ENCODE results near the gene GPR150.
A peak's percentile ranks its signal among the peaks of the same experiment; 100 is the strongest.

The GPR150 gene

GRCh38 chr5:95620030-95620869 lies at the start of gene GPR150:
GPR150 (plus strand) TSS chr5:95620087; CDS start chr5:95620276, 189 bp downstream.
- DNase-seq (ENCODE audit: low spot score) = no peak

DNA sequence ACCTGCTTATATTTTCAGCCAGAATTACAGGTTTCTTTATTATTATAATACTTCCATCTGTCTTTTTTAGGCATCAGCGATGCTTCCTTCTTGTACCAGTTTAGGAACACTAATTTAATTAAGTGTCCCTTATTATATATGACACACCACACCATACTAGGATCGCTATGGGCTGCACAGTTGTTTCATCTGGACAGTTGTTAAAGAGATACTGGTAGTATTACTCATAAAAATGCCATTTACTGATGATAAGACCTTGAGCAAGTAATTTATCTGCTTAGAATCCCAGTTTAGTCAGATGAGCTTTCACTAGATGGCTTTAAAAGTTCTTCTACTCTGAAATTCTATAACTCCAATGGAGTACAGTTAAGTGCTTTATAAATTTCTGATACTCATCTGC lies 47.9 kb upstream of the GPR150 start:
- no peak for DNase-seq (ENCODE audit: low spot score)

- DNase-seq (ENCODE audit: low spot score) = no peak
Observed at GRCh38 chr5:95581576-95581975, 38.3 kb upstream of the GPR150 start.

GRCh38 chr5:95583992-95584391 lies 35.9 kb upstream of the GPR150 start:
- no peak for DNase-seq (ENCODE audit: low spot score)

DNA sequence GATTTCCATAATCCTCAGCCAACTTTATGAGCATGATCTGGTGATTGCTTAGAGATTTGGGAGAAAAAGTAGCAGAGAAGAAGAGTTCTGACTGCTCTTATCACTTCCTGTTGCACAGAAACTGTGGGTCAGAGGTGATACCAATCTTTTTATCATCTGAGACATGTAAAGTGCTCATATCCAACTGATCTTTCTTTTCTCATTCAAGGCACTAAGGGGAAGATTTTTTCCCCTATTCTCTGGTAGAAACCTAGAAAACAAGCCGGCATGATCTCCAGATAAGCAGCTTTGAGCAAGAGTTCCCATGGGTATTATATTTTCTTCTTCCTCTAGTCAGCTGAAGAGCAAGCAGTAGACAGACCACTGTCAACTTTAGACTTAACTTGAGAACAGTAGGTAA lies 29.0 kb upstream of the GPR150 start:
- no peak for DNase-seq (ENCODE audit: low spot score)

- peak; percentile 62 for DNase-seq (ENCODE audit: low spot score)
Observed at GRCh38 chr5:95591490-95591901, 28.4 kb upstream of the GPR150 start.

DNA sequence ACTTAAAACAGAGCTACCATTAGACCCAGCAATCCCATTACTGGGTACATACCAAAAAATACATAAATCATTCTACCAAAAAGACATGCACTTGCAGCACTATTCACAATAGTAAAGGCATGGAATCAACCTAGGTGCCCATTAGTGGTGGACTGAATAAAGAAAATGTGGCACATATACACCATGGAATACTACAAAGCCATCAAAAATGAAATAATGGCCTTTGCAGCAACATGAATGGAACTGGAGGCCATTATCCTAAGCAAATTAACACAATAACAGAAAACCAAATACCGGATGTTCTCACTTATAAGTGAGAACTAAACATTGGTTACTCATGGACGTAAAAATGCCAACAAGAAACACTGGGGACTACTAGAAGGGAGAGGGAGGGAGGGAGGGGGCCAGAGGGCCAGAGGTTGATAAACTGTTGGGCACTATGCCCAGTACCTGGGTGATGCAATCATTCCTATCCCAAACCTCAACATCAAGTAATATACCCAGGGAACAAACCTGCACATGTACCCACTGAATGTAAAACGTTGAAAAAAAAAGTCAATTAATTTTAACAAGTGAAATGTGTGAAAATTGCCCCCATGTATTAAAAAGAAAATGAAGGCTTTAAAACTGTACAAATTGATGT lies 24.5 kb upstream of the GPR150 start:
- DNase-seq (ENCODE audit: low spot score) = no peak

DNA sequence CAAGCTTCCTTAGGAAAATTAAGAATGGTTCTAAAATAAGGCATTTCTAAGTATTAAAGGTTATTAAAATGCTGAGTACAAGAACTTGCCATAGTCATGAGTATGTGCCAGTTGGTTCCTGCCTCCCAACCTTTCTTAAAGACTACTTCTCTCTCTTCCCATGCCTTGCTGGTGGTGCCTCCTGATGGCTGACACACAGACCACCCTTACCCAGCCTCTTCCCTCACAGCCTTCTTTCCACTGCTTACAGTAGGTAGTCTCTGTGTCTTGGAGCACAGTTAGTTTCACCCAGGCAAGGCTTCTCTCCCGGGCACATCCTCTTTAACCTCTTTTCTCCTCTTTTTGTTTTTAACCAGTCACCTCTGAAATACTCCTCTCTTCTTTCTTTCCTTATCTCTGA lies 20.6 kb upstream of the GPR150 start:
- DNase-seq (ENCODE audit: low spot score) = no peak

DNA sequence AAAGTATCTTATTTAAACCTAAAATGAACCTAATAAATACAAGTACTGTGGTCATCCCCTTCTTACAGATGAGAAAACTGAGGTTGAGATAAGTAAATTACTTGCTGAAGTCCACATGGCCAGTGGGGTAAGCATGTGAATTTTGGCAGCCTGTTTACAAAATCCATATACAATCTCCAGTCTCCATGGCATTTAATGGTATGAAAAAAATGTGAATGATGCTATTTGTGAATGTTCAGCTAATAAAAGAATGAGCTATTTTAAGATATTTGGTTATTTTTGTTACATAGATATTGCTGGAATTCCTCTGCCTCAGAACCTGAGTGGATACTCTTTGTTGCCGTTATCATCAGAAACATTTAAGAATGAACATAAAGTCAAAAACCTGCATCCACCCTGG lies 19.3 kb upstream of the GPR150 start:
- no peak for DNase-seq (ENCODE audit: low spot score)

GRCh38 chr5:95605786-95606185 lies 14.1 kb upstream of the GPR150 start:
- no peak for DNase-seq (ENCODE audit: low spot score)

DNA sequence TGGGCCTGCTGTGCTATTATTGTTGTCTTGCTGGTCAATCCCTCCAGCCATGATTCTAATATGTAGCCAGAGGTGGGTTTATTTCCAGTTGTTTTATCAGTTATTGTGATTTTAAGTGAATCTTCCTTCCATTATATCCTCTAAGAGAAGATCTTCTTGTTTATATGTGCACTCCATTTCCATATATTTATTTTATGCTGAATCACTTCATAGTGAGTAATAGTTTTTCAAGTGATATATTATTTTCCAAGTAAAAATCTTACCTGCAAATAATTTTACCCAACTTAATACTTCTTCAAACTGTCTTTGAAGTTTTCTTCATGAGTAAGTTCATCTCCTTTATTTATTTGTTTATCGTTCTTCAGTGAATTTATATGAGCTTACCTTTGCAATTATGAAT lies 13.5 kb upstream of the GPR150 start:
- no peak for DNase-seq (ENCODE audit: low spot score)

- DNase-seq (ENCODE audit: low spot score) = no peak
Observed at GRCh38 chr5:95609711-95610110, 10.2 kb upstream of the GPR150 start.

- no peak for DNase-seq (ENCODE audit: low spot score)
Observed at GRCh38 chr5:95610546-95610945, 9.3 kb upstream of the GPR150 start.

GRCh38 chr5:95611396-95611795 lies 8.5 kb upstream of the GPR150 start:
- DNase-seq (ENCODE audit: low spot score) = no peak

DNA sequence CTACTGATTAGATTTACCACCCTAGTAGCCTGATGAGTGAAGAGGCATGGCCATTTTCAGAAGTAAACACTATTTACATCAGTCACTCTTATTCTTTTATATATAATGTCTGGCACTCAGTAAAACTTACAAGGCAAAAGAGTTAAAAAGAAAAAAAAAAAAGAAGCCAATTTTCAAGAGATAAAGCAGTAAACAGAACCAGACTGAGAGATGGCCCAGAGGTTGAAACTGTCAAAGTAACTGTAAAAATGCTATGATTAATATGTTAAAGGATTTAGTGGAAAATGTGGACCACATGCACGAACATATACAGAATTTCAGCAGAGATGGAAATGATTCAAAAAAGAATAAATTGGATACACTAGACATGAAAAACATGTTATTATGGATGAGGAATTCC lies 6.4 kb upstream of the GPR150 start:
- no peak for DNase-seq (ENCODE audit: low spot score)

- DNase-seq (ENCODE audit: low spot score) = no peak
Observed at GRCh38 chr5:95615164-95615467, 4.8 kb upstream of the GPR150 start.

DNA sequence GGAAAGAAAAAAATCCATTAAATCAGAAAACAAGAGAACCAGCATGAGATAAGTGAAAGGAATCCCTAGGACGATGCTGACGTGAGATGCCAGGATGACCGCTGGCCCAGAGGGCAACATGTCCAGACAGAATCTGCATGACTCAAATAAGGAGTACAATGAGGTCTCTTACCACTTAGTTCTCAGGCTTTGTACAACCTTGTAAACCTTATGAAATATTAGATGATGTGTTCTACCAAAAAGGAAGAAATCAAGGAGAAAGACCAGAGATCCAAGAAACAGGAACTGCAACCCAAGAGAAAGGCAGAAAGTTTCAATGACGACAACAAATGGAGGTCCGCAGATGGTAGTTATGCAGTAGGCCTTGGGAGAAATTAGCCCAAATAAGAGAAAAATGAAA lies 2.8 kb upstream of the GPR150 start:
- peak; percentile 57 for DNase-seq (ENCODE audit: low spot score)

- no peak for DNase-seq (ENCODE audit: low spot score)
Observed at GRCh38 chr5:95619096-95619495, 791 bp upstream of the GPR150 start.

- DNase-seq (ENCODE audit: low spot score) = no peak
Observed at GRCh38 chr5:95619514-95620029, 315 bp upstream of the GPR150 start.

GRCh38 chr5:95620870-95621838 lies 1.3 kb downstream of the GPR150 start:
- DNase-seq (ENCODE audit: low spot score) = no peak

- DNase-seq (ENCODE audit: low spot score) = no peak
Observed at GRCh38 chr5:95621839-95622629, 2.1 kb downstream of the GPR150 start.

DNA sequence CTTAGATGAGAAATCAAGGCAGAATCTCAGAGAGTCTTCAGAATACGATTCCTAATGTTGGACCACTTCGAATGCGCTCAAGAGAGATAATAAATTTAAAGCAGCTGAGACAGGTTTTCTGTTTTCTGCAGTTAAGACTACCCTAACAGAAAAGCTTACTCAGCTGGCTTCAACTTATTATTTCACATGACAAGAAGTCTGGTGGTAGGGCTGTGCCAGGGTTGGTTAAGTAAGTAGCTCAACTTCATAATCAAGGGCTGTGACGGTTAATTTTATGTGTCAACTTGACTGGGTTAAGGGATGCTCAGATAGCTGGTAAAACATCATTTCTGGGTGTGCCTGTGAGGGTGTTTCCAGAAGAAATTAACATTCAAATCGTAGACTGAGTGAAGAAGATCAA lies 3.8 kb downstream of the GPR150 start:
- DNase-seq (ENCODE audit: low spot score) = no peak
